H1 (cell line): Measurements from ENCODE around the gene DDX31. TPM values are rescaled to one million over a fixed set of nuclear protein-coding genes. Genes with fewer than 3 reads are reported as not detected.

Source experiments
- CTCF ChIA-PET: fragments of 300-600 bp; sonication (Branson Sonifier 250); formaldehyde crosslinking; loops from one replicate; lab custom pipeline; 2021; ENCODE audit not compliant: partially characterized antibody; lab: Charles Lee
- POLR2A ChIA-PET: fragments of 300-600 bp; sonication (Branson Sonifier 250); formaldehyde crosslinking; loops from one replicate; lab custom pipeline; 2021; ENCODE audit warnings: inconsistent platforms; ENCODE audit not compliant: partially characterized antibody; lab: Charles Lee
- DNase-seq, 2 experiments: peaks; one replicate each; pipeline versions ENCODE4 v3.0.0 to v3.0.0-alpha.2; 2010 to 2022; ENCODE audit warnings: low spot score in 2 of 2, low read depth in 1 of 2, mixed read lengths in 1 of 2
- FAIRE-seq: peaks from 2 replicates; lab custom pipeline; 2011; peaks lifted over from hg19 to GRCh38; lab: Jason Lieb, UNC
- H2AFZ ChIP-seq: 2 replicates; pipeline ENCODE4 v1.8.1; 2012; ENCODE audit warnings: low read length, inconsistent platforms
- H2AK5ac ChIP-seq: 2 replicates; pipeline ENCODE4 v1.6.1; 2013; ENCODE audit warnings: low read depth, low read length
- H2BK120ac ChIP-seq: replicated peaks from 2 replicates; pipeline ENCODE3; 2013; ENCODE audit warnings: low read depth, low read length, inconsistent platforms
- H2BK12ac ChIP-seq: 2 replicates; pipeline ENCODE4 v1.6.1; 2013; ENCODE audit warnings: low read depth, low read length
- H2BK15ac ChIP-seq: 2 replicates; pipeline ENCODE4 v1.6.1; 2013; ENCODE audit warnings: low read length
- H2BK20ac ChIP-seq: 2 replicates; pipeline ENCODE4 v1.6.1; 2013; ENCODE audit warnings: low read length
- H2BK5ac ChIP-seq: 2 replicates; pipeline ENCODE4 v1.6.1; 2013; ENCODE audit warnings: low read depth, low read length
- H3K14ac ChIP-seq: 2 replicates; pipeline ENCODE4 v1.6.1; 2013; ENCODE audit warnings: inconsistent platforms; ENCODE audit not compliant: insufficient read length
- H3K18ac ChIP-seq: 2 replicates; pipeline ENCODE4 v1.6.1; 2013; ENCODE audit warnings: low read length; ENCODE audit errors: extremely low read depth
- H3K23ac ChIP-seq: 2 replicates; pipeline ENCODE4 v1.6.1; 2013; ENCODE audit warnings: inconsistent platforms; ENCODE audit not compliant: insufficient read length
- H3K23me2 ChIP-seq: 2 replicates; pipeline ENCODE4 v1.6.1; 2013; ENCODE audit warnings: low read depth, low read length
- H3K27ac ChIP-seq: 2 replicates; pipeline ENCODE4 v1.6.1; 2011; ENCODE audit warnings: low read depth, low read length, inconsistent platforms
- H3K27me3 ChIP-seq, 4 experiments: replicated peaks in 1 of 4; 1 replicate in 1 of 4; 2 replicates in 3 of 4; pipeline versions ENCODE4 v1.6.1 to v1.8.1; 2011 to 2013; ENCODE audit warnings: low read length in 3 of 4, mild to moderate bottlenecking in 3 of 4, inconsistent platforms in 2 of 4, mixed read lengths in 2 of 4, moderate library complexity in 1 of 4; ENCODE audit not compliant: control insufficient read depth in 3 of 4, insufficient read depth in 3 of 4; ENCODE audit errors: extremely low read depth in 1 of 4
- H3K36me3 ChIP-seq, 4 experiments: 2 replicates each; pipeline versions ENCODE4 v1.6.1 to v1.8.1; 2011 to 2013; ENCODE audit warnings: mild to moderate bottlenecking in 4 of 4, low read length in 3 of 4, moderate library complexity in 2 of 4, control low read depth in 1 of 4, inconsistent platforms in 1 of 4; ENCODE audit not compliant: insufficient read depth in 4 of 4, control insufficient read depth in 2 of 4
- H3K4ac ChIP-seq: replicated peaks from 2 replicates; pipeline ENCODE3; 2013; ENCODE audit warnings: low read length, low read depth, mixed read lengths, inconsistent platforms; ENCODE audit not compliant: insufficient read length
- H3K4me1 ChIP-seq, 4 experiments: replicated peaks in 1 of 4; 1 replicate in 1 of 4; 2 replicates in 3 of 4; pipeline versions ENCODE4 v1.6.1 to v1.8.1; 2011 to 2013; ENCODE audit warnings: low read length in 3 of 4, inconsistent platforms in 2 of 4, mixed read lengths in 1 of 4; ENCODE audit not compliant: insufficient read depth in 4 of 4, control insufficient read depth in 3 of 4
- H3K4me2 ChIP-seq, 2 experiments: 2 replicates each; pipeline versions ENCODE4 v1.6.1 to v1.8.1; 2011 to 2013; ENCODE audit warnings: low read depth in 2 of 2, low read length in 2 of 2, control low read depth in 1 of 2, inconsistent platforms in 1 of 2, mild to moderate bottlenecking in 1 of 2; ENCODE audit not compliant: insufficient read depth in 1 of 2
- H3K4me3 ChIP-seq, 4 experiments: fragments of 200-600, 300-600 bp in 1 of 4; sonication (generic), shearing (Covaris generic), sonication (Bioruptor Twin) in 1 of 4; 2 replicates each; pipeline versions ENCODE4 v1.5.1 to v1.8.1; 2011 to 2016; ENCODE audit warnings: low read length in 4 of 4, low read depth in 3 of 4, control low read depth in 2 of 4, inconsistent platforms in 2 of 4, mild to moderate bottlenecking in 2 of 4, mixed read lengths in 1 of 4, moderate library complexity in 1 of 4; ENCODE audit not compliant: insufficient read depth in 2 of 4; ENCODE audit errors: extremely low read depth in 1 of 4
- H3K56ac ChIP-seq: replicated peaks from 2 replicates; pipeline ENCODE3; 2013; ENCODE audit warnings: low read depth, mild to moderate bottlenecking, mixed read lengths, low read length, inconsistent platforms; ENCODE audit not compliant: insufficient read length
- H3K79me1 ChIP-seq: 2 replicates; pipeline ENCODE4 v1.6.1; 2013; ENCODE audit warnings: low read depth, low read length, control low read depth
- H3K79me2 ChIP-seq, 2 experiments: 2 replicates each; pipeline versions ENCODE4 v1.6.1 to v1.8.1; 2012 to 2013; ENCODE audit warnings: low read length in 2 of 2, mild to moderate bottlenecking in 2 of 2, inconsistent platforms in 1 of 2; ENCODE audit not compliant: insufficient read depth in 2 of 2, control insufficient read depth in 1 of 2
- H3K9ac ChIP-seq, 4 experiments: replicated peaks in 1 of 4; 1 replicate in 1 of 4; 2 replicates in 3 of 4; pipeline versions ENCODE4 v1.6.1 to v1.8.1; 2011 to 2013; ENCODE audit warnings: low read depth in 3 of 4, low read length in 3 of 4, control low read depth in 2 of 4, mild to moderate bottlenecking in 2 of 4, moderate library complexity in 2 of 4, inconsistent platforms in 1 of 4; ENCODE audit errors: extremely low read depth in 1 of 4
- H3K9me3 ChIP-seq, 2 experiments: 2 replicates each; pipeline versions ENCODE4 v1.6.1 to v1.8.1; 2012 to 2013; ENCODE audit warnings: mild to moderate bottlenecking in 2 of 2, moderate library complexity in 2 of 2, control low read depth in 1 of 2, inconsistent platforms in 1 of 2, low read depth in 1 of 2, low read length in 1 of 2, mixed read lengths in 1 of 2; ENCODE audit not compliant: insufficient read depth in 2 of 2
- H4K20me1 ChIP-seq, 2 experiments: replicated peaks in 1 of 2; 2 replicates each; pipeline versions ENCODE3 to v1.8.1; 2011 to 2013; ENCODE audit warnings: inconsistent platforms in 2 of 2, low read length in 2 of 2, mild to moderate bottlenecking in 1 of 2; ENCODE audit not compliant: insufficient read depth in 2 of 2, control insufficient read depth in 1 of 2
- H4K5ac ChIP-seq: 2 replicates; pipeline ENCODE4 v1.6.1; 2013; ENCODE audit warnings: low read length, low read depth, mixed read lengths, inconsistent platforms; ENCODE audit not compliant: insufficient read length
- H4K8ac ChIP-seq: 2 replicates; pipeline ENCODE4 v1.8.0; 2013; ENCODE audit warnings: mild to moderate bottlenecking, moderate library complexity, low read length, inconsistent platforms; ENCODE audit not compliant: insufficient read depth; ENCODE audit errors: extremely low read depth
- H4K91ac ChIP-seq: replicated peaks from 2 replicates; pipeline ENCODE3; 2013; ENCODE audit warnings: low read length, mixed read lengths, inconsistent platforms; ENCODE audit not compliant: insufficient read length
- JUN ChIP-seq: IDR thresholded peaks from 2 replicates; pipeline ENCODE4 v1.6.1; 2011; ENCODE audit warnings: low read depth, mild to moderate bottlenecking, improper control_type of control experiment, low read length
- POU5F1 ChIP-seq: IDR thresholded peaks from 2 replicates; pipeline ENCODE4 v1.6.1; 2011; ENCODE audit warnings: low read depth, mild to moderate bottlenecking, low read length, moderate library complexity
- RNF2 ChIP-seq: fragments of 200-900, 300-1000 bp; sonication (generic); IDR thresholded peaks from 2 replicates; pipeline ENCODE4 v1.7.1; 2016; ENCODE audit warnings: borderline replicate concordance, low read depth, mild to moderate bottlenecking, antibody characterized with exemption, low read length; ENCODE audit not compliant: poor library complexity, severe bottlenecking; ENCODE audit errors: missing control alignments
- SRF ChIP-seq: IDR thresholded peaks from 2 replicates; pipeline ENCODE4 v1.6.1; 2011; ENCODE audit warnings: mild to moderate bottlenecking, low read depth, low read length, moderate library complexity
- ZNF274 ChIP-seq: IDR thresholded peaks from 2 replicates; pipeline ENCODE4 v1.7.0; 2012; ENCODE audit warnings: low read length, borderline replicate concordance; ENCODE audit errors: extremely low read depth
- WGBS, 2 experiments: shearing (Covaris generic) in 1 of 2; methylation state at CpG; one replicate each; pipeline versions ENCODE4 v1.1.6 to v1.1.7; 2013 to 2015; ENCODE audit warnings: low lambda C conversion rate in 2 of 2, mixed read lengths in 2 of 2, inconsistent platforms in 1 of 2, low coverage in 1 of 2, missing lambda C conversion rate in 1 of 2; ENCODE audit not compliant: insufficient replicate concordance in 2 of 2, insufficient coverage in 1 of 2, insufficient read length in 1 of 2; ENCODE audit errors: extremely low coverage in 1 of 2, missing lambda C conversion rate in 1 of 2; 5-methylcytosine and 5-hydroxymethylcytosine counted together
- polyA plus RNA-seq, 7 experiments: library from polyadenylated mRNA; depleted of rRNA in 3 of 7; stranded (reverse) in 5 of 7; unstranded in 2 of 7; fragments of >200 nt in 5 of 7; fragments of 200-250 nt in 2 of 7; gene quantifications; 1 replicate in 5 of 7; 2 replicates in 1 of 7; 4 replicates in 1 of 7; pipeline versions ENCODE4 v1.2.1 to v1.2.3, GENCODE V29; 2011 to 2013; ENCODE audit warnings: missing spikeins in 2 of 7, mixed read lengths in 2 of 7
- total RNA-seq: library from RNA; stranded (reverse); fragmentation: NEBNext Ultra II Directional; extraction: Animal tissue kit (Norgen Biotek cat#: 25700); gene quantifications from 2 replicates; pipeline ENCODE4 v1.2.1, GENCODE V29; 2021
- TF ChIP-seq, protein P1 (sequence below): IDR thresholded peaks from 2 replicates; pipeline ENCODE4 v1.6.1; 2012; ENCODE audit warnings: low read length, inconsistent platforms
- TF ChIP-seq, protein P2 (sequence below): IDR thresholded peaks from 2 replicates; pipeline ENCODE4 v1.6.1; 2011; ENCODE audit warnings: low read length, improper control_type of control experiment

Gene DDX31
- total and polyA plus RNA-seq, 2 of the 8 experiments (the other 6 are each of a cell fraction or from before 2014, with no cell fraction given) = 9.5 to 23.7 TPM

DNA sequence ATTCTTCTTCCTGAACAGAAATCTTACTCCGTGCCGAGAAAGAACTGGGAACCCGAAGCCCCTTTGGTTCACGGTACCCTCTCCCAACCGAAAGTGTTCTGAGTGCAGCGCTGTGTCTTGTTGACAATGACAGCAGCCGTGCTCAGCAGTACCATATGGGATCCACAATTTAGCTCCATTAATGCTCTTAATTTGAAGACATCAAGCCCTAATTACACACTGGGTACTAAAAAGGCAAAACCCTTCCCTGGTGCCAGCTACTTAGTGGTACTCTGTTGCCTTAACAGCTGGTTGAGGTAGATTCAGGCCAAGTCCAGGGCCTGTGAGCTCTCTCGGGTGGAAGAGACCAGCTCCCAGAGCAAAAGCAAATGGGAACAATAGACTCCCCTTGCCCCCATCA, 24.5 kb downstream of the DDX31 start:
- H2BK12ac ChIP-seq = no peak overlapping the region
- TF ChIP-seq, protein P1, sequence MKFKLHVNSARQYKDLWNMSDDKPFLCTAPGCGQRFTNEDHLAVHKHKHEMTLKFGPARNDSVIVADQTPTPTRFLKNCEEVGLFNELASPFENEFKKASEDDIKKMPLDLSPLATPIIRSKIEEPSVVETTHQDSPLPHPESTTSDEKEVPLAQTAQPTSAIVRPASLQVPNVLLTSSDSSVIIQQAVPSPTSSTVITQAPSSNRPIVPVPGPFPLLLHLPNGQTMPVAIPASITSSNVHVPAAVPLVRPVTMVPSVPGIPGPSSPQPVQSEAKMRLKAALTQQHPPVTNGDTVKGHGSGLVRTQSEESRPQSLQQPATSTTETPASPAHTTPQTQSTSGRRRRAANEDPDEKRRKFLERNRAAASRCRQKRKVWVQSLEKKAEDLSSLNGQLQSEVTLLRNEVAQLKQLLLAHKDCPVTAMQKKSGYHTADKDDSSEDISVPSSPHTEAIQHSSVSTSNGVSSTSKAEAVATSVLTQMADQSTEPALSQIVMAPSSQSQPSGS = no peak
- TF ChIP-seq ZNF274 (no peak), JUN (no peak), RNF2 (no peak), POU5F1 (no peak), SRF (no peak)
- TF ChIP-seq, protein P2, sequence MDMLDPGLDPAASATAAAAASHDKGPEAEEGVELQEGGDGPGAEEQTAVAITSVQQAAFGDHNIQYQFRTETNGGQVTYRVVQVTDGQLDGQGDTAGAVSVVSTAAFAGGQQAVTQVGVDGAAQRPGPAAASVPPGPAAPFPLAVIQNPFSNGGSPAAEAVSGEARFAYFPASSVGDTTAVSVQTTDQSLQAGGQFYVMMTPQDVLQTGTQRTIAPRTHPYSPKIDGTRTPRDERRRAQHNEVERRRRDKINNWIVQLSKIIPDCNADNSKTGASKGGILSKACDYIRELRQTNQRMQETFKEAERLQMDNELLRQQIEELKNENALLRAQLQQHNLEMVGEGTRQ = no peak
- ChIA-PET CTCF (interaction anchor here (0.7 to 2.9 kb wide), 13 partner anchors 9 to 256 kb away, joined by 3 to 17 read pairs (median 5); no protein-coding TSS in a partner anchor), POLR2A (interaction anchor here (1.3 kb wide), 1 partner anchor 24 kb away, joined by 5 read pairs; the partner anchor contains the start of genes DDX31 and GTF3C4)
- no peak overlapping the region for H3K14ac ChIP-seq
- no peak overlapping the region for H3K4me2 ChIP-seq
- H2BK20ac ChIP-seq = no peak overlapping the region
- H3K4me1 ChIP-seq = no peaks in the 10 kb centered on the region
- no peak overlapping the region for H4K8ac ChIP-seq
- no peaks in the 10 kb centered on the region for H3K27me3 ChIP-seq
- H3K79me2 ChIP-seq = no peaks in the 10 kb centered on the region
- no peak overlapping the region for H2BK15ac ChIP-seq
- FAIRE-seq (no peak), DNase-seq (no peak)
- no peaks in the 10 kb centered on the region for H3K79me1 ChIP-seq
- H4K5ac ChIP-seq = no peak overlapping the region
- no peaks in the 10 kb centered on the region for H3K9me3 ChIP-seq
- no peak overlapping the region for H2BK120ac ChIP-seq
- no peak overlapping the region for H3K9ac ChIP-seq
- no peak overlapping the region for H3K56ac ChIP-seq
- H3K4ac ChIP-seq = no peak overlapping the region
- no peak overlapping the region for H3K27ac ChIP-seq
- WGBS, 2 experiments = 96% methylated on average over 8 of the region's 8 CpGs; no CpG with 5 or more reads in 1 of the 2 experiments
- peaks cover 0 to 4% of the 10 kb centered on the region in 2 experiments for H4K20me1 ChIP-seq
- H2AK5ac ChIP-seq = no peak overlapping the region
- no peak overlapping the region for H4K91ac ChIP-seq
- H3K23ac ChIP-seq = no peak overlapping the region
- H3K23me2 ChIP-seq = no peaks in the 10 kb centered on the region
- H2AFZ ChIP-seq = no peak overlapping the region
- H3K4me3 ChIP-seq = no peak overlapping the region
- H2BK5ac ChIP-seq = no peak overlapping the region
- H3K36me3 ChIP-seq = peaks cover 16 to 69% (median 53%) of the 10 kb centered on the region in 4 experiments; a peak in 7 of 8 replicates
- H3K18ac ChIP-seq = no peak overlapping the region
